ENCODE results near the gene SAPCD2. TPM values are rescaled to one million over a fixed set of nuclear protein-coding genes. Genes with fewer than 3 reads are reported as not detected.
A peak's percentile ranks its signal among the peaks of the same experiment; 100 is the strongest.

Gene SAPCD2
- total RNA-seq, 1 experiment from 2014 or later = 18.4 TPM

DNA sequence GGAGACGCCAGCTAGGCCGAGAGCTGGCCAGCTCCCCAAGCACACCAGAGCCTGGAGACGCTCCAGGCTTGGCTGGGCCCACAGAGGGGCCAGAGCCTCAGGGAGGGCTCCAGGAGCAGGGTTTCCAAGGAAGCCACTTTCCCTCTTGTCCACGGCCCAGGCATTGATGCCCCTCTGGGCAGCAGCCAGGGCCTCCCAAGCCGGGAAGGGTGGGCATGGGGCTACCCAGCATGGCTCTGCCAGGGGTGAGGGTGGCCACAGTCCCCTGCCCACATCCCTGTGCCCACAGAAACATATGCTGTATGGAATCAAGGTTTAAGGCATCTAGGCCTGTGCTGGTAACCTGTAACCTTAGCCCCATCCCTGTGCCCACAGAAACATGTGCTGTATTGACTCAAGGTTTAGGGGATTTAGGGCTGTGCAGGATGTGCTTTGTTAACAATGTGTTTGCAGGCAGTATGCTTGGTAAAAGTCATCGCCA, 45.7 kb upstream of the SAPCD2 start:
- no peaks in the 10 kb centered on the region for H3K36me3 ChIP-seq (ENCODE audit: control insufficient read depth, insufficient read depth, low read length)
- in situ Hi-C loops (cut with HindIII; ENCODE audit: low pct_unique_long_range_greater_than_20kb, low sequenced_read_pairs) = no loop called here
- POLR2A ChIA-PET = no interaction called here
- no peak overlapping the region for H3K4me3 ChIP-seq (ENCODE audit: low read depth in 2 of 2, low read length in 2 of 2)
- H3K9me3 ChIP-seq (ENCODE audit: control insufficient read depth, insufficient read depth, low read depth, low read length) = no peaks in the 10 kb centered on the region
- CTCF ChIA-PET = interaction anchor here (0.6 kb wide), 1 partner anchor 111 kb away, joined by 4 read pairs; no protein-coding TSS in a partner anchor
- DNase-seq (ENCODE audit: low read depth, low spot score) = no peak
- intact Hi-C loops (cut with micrococcal nuclease; ENCODE audit: unreplicated experiment) = loop anchor here (5.0 kb wide), 1 partner anchor 111 kb away; the partner anchor contains the start of genes CYSRT1 and RNF224
- no peaks in the 10 kb centered on the region for H3K4me1 ChIP-seq (ENCODE audit: control insufficient read depth, insufficient read depth, low read length)
- TF ChIP-seq TCF7L2 (IDR thresholded peaks at IDR 0.05; ENCODE audit: low read depth, low read length) = no peak
- no peak for TF ChIP-seq SIN3A (IDR thresholded peaks at IDR 0.05; ENCODE audit: borderline replicate concordance, insufficient read depth, low read depth, low read length)
- TF ChIP-seq, protein P1, sequence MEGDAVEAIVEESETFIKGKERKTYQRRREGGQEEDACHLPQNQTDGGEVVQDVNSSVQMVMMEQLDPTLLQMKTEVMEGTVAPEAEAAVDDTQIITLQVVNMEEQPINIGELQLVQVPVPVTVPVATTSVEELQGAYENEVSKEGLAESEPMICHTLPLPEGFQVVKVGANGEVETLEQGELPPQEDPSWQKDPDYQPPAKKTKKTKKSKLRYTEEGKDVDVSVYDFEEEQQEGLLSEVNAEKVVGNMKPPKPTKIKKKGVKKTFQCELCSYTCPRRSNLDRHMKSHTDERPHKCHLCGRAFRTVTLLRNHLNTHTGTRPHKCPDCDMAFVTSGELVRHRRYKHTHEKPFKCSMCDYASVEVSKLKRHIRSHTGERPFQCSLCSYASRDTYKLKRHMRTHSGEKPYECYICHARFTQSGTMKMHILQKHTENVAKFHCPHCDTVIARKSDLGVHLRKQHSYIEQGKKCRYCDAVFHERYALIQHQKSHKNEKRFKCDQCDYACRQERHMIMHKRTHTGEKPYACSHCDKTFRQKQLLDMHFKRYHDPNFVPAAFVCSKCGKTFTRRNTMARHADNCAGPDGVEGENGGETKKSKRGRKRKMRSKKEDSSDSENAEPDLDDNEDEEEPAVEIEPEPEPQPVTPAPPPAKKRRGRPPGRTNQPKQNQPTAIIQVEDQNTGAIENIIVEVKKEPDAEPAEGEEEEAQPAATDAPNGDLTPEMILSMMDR (IDR thresholded peaks at IDR 0.05) = no peak
- TF ChIP-seq POLR2AphosphoS5 (IDR thresholded peaks at IDR 0.05; ENCODE audit: low read depth, low read length) = no peak
- TF ChIP-seq, protein P2, sequence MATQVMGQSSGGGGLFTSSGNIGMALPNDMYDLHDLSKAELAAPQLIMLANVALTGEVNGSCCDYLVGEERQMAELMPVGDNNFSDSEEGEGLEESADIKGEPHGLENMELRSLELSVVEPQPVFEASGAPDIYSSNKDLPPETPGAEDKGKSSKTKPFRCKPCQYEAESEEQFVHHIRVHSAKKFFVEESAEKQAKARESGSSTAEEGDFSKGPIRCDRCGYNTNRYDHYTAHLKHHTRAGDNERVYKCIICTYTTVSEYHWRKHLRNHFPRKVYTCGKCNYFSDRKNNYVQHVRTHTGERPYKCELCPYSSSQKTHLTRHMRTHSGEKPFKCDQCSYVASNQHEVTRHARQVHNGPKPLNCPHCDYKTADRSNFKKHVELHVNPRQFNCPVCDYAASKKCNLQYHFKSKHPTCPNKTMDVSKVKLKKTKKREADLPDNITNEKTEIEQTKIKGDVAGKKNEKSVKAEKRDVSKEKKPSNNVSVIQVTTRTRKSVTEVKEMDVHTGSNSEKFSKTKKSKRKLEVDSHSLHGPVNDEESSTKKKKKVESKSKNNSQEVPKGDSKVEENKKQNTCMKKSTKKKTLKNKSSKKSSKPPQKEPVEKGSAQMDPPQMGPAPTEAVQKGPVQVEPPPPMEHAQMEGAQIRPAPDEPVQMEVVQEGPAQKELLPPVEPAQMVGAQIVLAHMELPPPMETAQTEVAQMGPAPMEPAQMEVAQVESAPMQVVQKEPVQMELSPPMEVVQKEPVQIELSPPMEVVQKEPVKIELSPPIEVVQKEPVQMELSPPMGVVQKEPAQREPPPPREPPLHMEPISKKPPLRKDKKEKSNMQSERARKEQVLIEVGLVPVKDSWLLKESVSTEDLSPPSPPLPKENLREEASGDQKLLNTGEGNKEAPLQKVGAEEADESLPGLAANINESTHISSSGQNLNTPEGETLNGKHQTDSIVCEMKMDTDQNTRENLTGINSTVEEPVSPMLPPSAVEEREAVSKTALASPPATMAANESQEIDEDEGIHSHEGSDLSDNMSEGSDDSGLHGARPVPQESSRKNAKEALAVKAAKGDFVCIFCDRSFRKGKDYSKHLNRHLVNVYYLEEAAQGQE (IDR thresholded peaks at IDR 0.05; ENCODE audit: insufficient read depth in 1 of 2, low read depth in 2 of 2, low read length in 1 of 2) = no peak
- no TSS peak for BruUV-seq (replicated peaks)
- no peak overlapping the region for H3K27ac ChIP-seq (ENCODE audit: low read length)
- ATAC-seq = no peak
- no peaks in the 10 kb centered on the region for H3K27me3 ChIP-seq (ENCODE audit: control insufficient read depth, insufficient read depth, low read length)

DNA sequence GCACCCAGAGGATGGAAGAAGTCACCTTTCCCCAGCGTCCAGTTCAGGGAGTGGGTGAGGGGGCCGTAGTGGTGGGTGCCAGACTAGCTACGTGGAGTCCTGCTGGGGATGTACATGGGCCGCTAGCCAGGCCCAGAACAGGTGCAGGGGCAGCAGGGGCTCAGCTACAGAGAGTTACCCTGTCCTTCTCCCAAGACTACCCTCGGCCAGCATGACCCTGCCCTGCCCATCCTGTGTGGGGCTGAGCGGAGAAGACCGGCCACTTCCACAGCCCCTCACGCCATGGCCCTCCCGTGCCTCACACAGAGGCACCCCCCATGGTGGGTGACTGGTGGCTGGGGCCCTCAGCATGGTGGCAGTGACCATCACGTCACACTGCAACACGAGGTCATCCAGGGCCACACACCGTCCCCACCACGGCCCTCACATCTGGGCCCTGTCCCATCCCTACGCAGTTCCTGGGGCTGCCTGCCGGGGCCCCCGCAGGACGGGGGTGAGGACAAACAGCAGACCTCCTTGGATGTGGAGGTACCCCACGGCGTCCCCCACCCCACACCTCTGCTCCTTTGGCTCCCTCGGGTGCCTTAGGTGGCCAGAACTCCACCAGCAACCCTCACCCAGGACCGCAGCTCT, 45.2 kb upstream of the SAPCD2 start:
- ATAC-seq (no peak; the same call in 1 of the 2 replicates), DNase-seq (ENCODE audit: low read depth, low spot score) (no peak)
- TF ChIP-seq TCF7L2 (IDR thresholded peaks at IDR 0.05; ENCODE audit: low read depth, low read length) (no peak), SIN3A (IDR thresholded peaks at IDR 0.05; ENCODE audit: borderline replicate concordance, insufficient read depth, low read depth, low read length) (no peak), POLR2AphosphoS5 (IDR thresholded peaks at IDR 0.05; ENCODE audit: low read depth, low read length) (no peak)
- TF ChIP-seq, protein P2 (IDR thresholded peaks at IDR 0.05; ENCODE audit: insufficient read depth in 1 of 2, low read depth in 2 of 2, low read length in 1 of 2) = no peak
- TF ChIP-seq, protein P1 (IDR thresholded peaks at IDR 0.05) = no peak
- no TSS peak for BruUV-seq (replicated peaks)
- in situ Hi-C loops (cut with HindIII; ENCODE audit: low pct_unique_long_range_greater_than_20kb, low sequenced_read_pairs) (no loop called here), intact Hi-C loops (cut with micrococcal nuclease; ENCODE audit: unreplicated experiment) (loop anchor here (5.0 kb wide), 1 partner anchor 112 kb away; the partner anchor contains the start of genes CYSRT1 and RNF224)
- Histone ChIP-seq H3K36me3 (ENCODE audit: control insufficient read depth, insufficient read depth, low read length) (no peaks in the 10 kb centered on the region), H3K4me3 (ENCODE audit: low read depth in 2 of 2, low read length in 2 of 2) (peak overlapping the region in 1 of 2 experiments; percentile 56; a peak in 2 of 4 replicates), H3K4me1 (ENCODE audit: control insufficient read depth, insufficient read depth, low read length) (no peaks in the 10 kb centered on the region), H3K9me3 (ENCODE audit: control insufficient read depth, insufficient read depth, low read depth, low read length) (no peaks in the 10 kb centered on the region), H3K27me3 (ENCODE audit: control insufficient read depth, insufficient read depth, low read length) (no peaks in the 10 kb centered on the region), H3K27ac (ENCODE audit: low read length) (peak overlapping the region; percentile 61; the same call in 1 of the 2 replicates)
- POLR2A ChIA-PET = no interaction called here
- CTCF ChIA-PET = interaction anchor here (0.5 to 0.8 kb wide), 3 partner anchors 61 to 121 kb away, joined by 3 to 4 read pairs (median 4); no protein-coding TSS in a partner anchor
